Kidney (tissue), 14 donors: ENCODE data around the gene SOX1. TPM values are rescaled to one million over a fixed set of nuclear protein-coding genes. Genes with fewer than 3 reads are reported as not detected.

Experiments
- DNase-seq, 5 donors: peaks; one replicate each; pipeline ENCODE4 v3.0.0-alpha.2; 2013 to 2020
- FAIRE-seq: peaks from 2 replicates; lab custom pipeline; 2012; peaks lifted over from hg19 to GRCh38; lab: Jason Lieb, UNC
- H3K27ac ChIP-seq, 2 donors: one replicate each; pipeline ENCODE4 v1.7.0; 2013; ENCODE audit warnings: low read depth in 2 of 2, low read length in 2 of 2, inconsistent platforms in 1 of 2
- H3K27me3 ChIP-seq: one replicate; pipeline ENCODE4 v1.7.1; 2013; ENCODE audit warnings: low read length, inconsistent platforms; ENCODE audit not compliant: control insufficient read depth, insufficient read depth
- H3K36me3 ChIP-seq, 3 donors: one replicate each; pipeline versions ENCODE4 v1.7.0 to v1.7.1; 2013; ENCODE audit warnings: low read length in 3 of 3, control low read depth in 1 of 3, inconsistent platforms in 1 of 3; ENCODE audit not compliant: insufficient read depth in 3 of 3, control insufficient read depth in 2 of 3
- H3K4me1 ChIP-seq, 3 donors: one replicate each; pipeline versions ENCODE4 v1.7.0 to v1.7.1; 2013; ENCODE audit warnings: low read length in 3 of 3, inconsistent platforms in 1 of 3, low read depth in 1 of 3; ENCODE audit not compliant: control insufficient read depth in 2 of 3, insufficient read depth in 2 of 3
- H3K4me3 ChIP-seq, 3 donors: one replicate each; pipeline versions ENCODE4 v1.7.0 to v1.8.1; 2013; ENCODE audit warnings: low read length in 3 of 3, control low read depth in 1 of 3, inconsistent platforms in 1 of 3
- H3K9ac ChIP-seq, 3 donors: one replicate each; pipeline versions ENCODE4 v1.7.0 to v1.7.1; 2013; ENCODE audit warnings: low read length in 3 of 3, control low read depth in 1 of 3, inconsistent platforms in 1 of 3
- H3K9me3 ChIP-seq, 3 donors: one replicate each; pipeline versions ENCODE4 v1.7.0 to v1.7.1; 2013; ENCODE audit warnings: low read length in 3 of 3, control low read depth in 1 of 3, inconsistent platforms in 1 of 3; ENCODE audit not compliant: control insufficient read depth in 2 of 3, insufficient read depth in 1 of 3
- CTCF ChIP-seq: IDR thresholded peaks from 3 replicates; pipeline ENCODE4 v1.5.1; 2012; ENCODE audit warnings: mild to moderate bottlenecking, moderate library complexity, borderline replicate concordance; ENCODE audit not compliant: insufficient read depth; ENCODE audit errors: extremely low read depth
- intact Hi-C: fragments of 100-400 bp; cut with DNase I; formaldehyde crosslinking; loops from one replicate; pipeline ENCODE4 v1.11.1; 2022
- polyA plus RNA-seq: library from polyadenylated mRNA; stranded (reverse); fragments of 350-450 nt; fragmentation: Illumina TruSeq; extraction: RNeasy Lipid Tissue Mini Kit (QIAGEN cat#74804); gene quantifications from one replicate; pipeline ENCODE4 v1.2.3, GENCODE V29; 2014; ENCODE audit warnings: low read depth, low replicate concordance; ENCODE audit not compliant: insufficient read depth
- total RNA-seq: library from RNA; stranded (reverse); fragmentation: NEBNext Ultra II Directional; extraction: Animal tissue kit (Norgen Biotek cat#: 25700); gene quantifications from one replicate; pipeline ENCODE4 v1.2.1, GENCODE V29; 2021
- donor health status: control.
- donor health status: control.
- donor health status: control.
- donor health status: control.
- donor health status: control.
- donor health status: DM: yes; HTN: yes; CAD: no.
- donor health status: Normal renal cell carcinoma (clear cell type).

Gene SOX1
- total and polyA plus RNA-seq, 2 donors from 2014 or later, result not detected

DNA sequence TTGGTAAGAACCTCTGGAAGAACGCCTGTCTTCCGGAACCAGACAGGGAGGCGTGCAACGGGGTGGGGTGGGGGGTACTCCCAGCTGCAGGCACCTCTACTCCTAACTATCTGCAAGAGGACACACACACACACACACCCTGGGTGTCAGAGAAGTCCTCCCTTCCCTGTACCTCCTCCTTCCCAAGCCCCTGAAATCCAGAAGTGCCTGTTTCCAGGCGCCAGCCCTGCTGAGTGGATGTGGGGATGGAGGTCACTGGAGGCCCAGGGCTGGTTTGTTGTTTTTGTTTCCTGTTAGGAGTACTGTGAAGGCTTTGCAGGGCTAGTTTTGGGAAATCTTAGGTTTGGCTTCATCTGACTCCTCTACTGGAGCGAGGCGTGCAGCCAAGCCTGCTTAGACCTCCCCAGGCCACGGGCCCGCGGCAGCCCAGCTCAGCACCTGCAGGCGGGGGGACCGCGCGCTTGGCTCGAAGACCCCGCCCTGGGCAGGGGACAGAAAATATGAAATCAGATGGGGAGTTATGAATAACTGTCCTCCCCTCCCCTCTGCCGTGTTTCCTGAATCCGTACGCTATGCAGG, 36.4 kb downstream of the SOX1 start:
- TF ChIP-seq CTCF, result no peak
- FAIRE-seq (no peak), DNase-seq (no peak)
- no peak overlapping the region for H3K9ac ChIP-seq
- intact Hi-C loops, result no loop called here
- no peak overlapping the region for H3K27ac ChIP-seq
- H3K36me3 ChIP-seq, result no peaks in the 10 kb centered on the region
- H3K9me3 ChIP-seq, result no peaks in the 10 kb centered on the region
- no peak overlapping the region for H3K4me3 ChIP-seq
- H3K27me3 ChIP-seq, result peaks cover 44% of the 10 kb centered on the region
- no peaks in the 10 kb centered on the region for H3K4me1 ChIP-seq

GRCh38 chr13:112103961-112104880, 37.3 kb downstream of the SOX1 start:
- no peaks in the 10 kb centered on the region for H3K9me3 ChIP-seq
- H3K9ac ChIP-seq, result no peak overlapping the region
- TF ChIP-seq CTCF, result no peak
- intact Hi-C loops, result no loop called here
- H3K36me3 ChIP-seq, result no peaks in the 10 kb centered on the region
- H3K27me3 ChIP-seq, result peaks cover 48% of the 10 kb centered on the region
- no peak overlapping the region for H3K27ac ChIP-seq
- FAIRE-seq (no peak), DNase-seq (peak in 4 of 5 donors; percentile 54 to 69 (median 66))
- no peaks in the 10 kb centered on the region for H3K4me1 ChIP-seq
- no peak overlapping the region for H3K4me3 ChIP-seq

DNA sequence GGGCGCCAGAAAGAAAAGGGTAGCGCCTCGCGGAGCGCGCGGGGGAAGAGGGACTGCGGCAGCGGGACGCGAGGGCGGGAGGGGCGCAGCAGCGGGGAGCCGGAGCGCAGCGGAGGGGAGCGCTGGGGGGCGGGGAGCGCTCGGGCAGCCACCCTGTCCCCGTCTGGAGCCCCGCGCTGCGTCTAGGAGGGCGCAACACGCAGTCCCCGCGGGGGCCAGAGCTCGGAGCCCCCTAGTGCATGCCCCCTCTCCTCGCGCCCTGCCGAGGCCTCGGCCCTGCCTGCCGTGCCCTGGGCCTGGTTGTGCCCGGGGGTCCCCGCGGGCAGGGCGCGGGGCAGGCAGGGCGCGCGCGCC, 37.9 kb downstream of the SOX1 start:
- Histone ChIP-seq H3K9me3 (no peaks in the 10 kb centered on the region), H3K27me3 (peaks cover 51% of the 10 kb centered on the region), H3K4me1 (no peaks in the 10 kb centered on the region), H3K9ac (no peak overlapping the region), H3K4me3 (no peak overlapping the region), H3K27ac (no peak overlapping the region), H3K36me3 (no peaks in the 10 kb centered on the region)
- intact Hi-C loops, result no loop called here
- no peak for DNase-seq
- no peak for TF ChIP-seq CTCF
- FAIRE-seq, result no peak
